Activated T-cell treated with anti-CD3 and anti-CD28 coated beads, Interleukin-2, amount 50 U/mL, for 72 hours (primary cell): ENCODE measurements around the gene ZNF318. TPM values are rescaled to one million over a fixed set of nuclear protein-coding genes. Genes with fewer than 3 reads are reported as not detected.
"Not testable (repeated sequence)": the region's sequence is repeated elsewhere in the genome, so short reads cannot be mapped to it uniquely, and the experiment has no call there.

ENCODE experiments used
- ATAC-seq, 2 donors: fragments of 150-1000 bp; cut with Tn5 transposase; replicated peaks in 1 of 2; 2 replicates each; pipeline ENCODE4 v1.10.0; 2021; ENCODE audit warnings: moderate library complexity in 2 of 2, mild to moderate bottlenecking in 1 of 2
- DNase-seq, 2 donors: peaks; one replicate each; pipeline ENCODE4 v3.0.0; 2021 to 2022; ENCODE audit warnings: mixed read lengths in 1 of 2
- H3K27ac Mint-ChIP-seq: one replicate; pipeline ENCODE4 v1.8.0; 2022; ENCODE audit warnings: mild to moderate bottlenecking, moderate library complexity, mixed read lengths
- H3K27me3 Mint-ChIP-seq: one replicate; pipeline ENCODE4 v1.8.0; 2022; ENCODE audit warnings: low read depth, mixed read lengths
- H3K36me3 Mint-ChIP-seq, 2 donors: one replicate each; pipeline ENCODE4 v1.8.0; 2022; ENCODE audit warnings: mixed read lengths in 2 of 2, mild to moderate bottlenecking in 1 of 2; ENCODE audit not compliant: insufficient read depth in 2 of 2
- H3K4me1 Mint-ChIP-seq: one replicate; pipeline ENCODE4 v1.8.0; 2022; ENCODE audit warnings: low read depth, mixed read lengths
- H3K4me3 Mint-ChIP-seq, 2 donors: one replicate each; pipeline ENCODE4 v1.8.0; 2022; ENCODE audit warnings: mild to moderate bottlenecking in 2 of 2, mixed read lengths in 2 of 2, moderate library complexity in 2 of 2
- H3K9me3 Mint-ChIP-seq, 2 donors: one replicate each; pipeline ENCODE4 v1.8.0; 2022; ENCODE audit warnings: mixed read lengths in 2 of 2
- total RNA-seq, 2 donors: library from RNA; stranded (reverse); gene quantifications; one replicate each; pipeline ENCODE4 v1.2.3, GENCODE V29; 2022

Gene ZNF318
- total RNA-seq, 2 donors from 2014 or later, result 14.4 to 14.5 TPM

- DNase-seq (no peak), ATAC-seq (peak in 1 of 2 donors; percentile 15)
- Mint-ChIP-seq H3K27ac (no peak overlapping the region), H3K9me3 (no peaks in the 10 kb centered on the region), H3K27me3 (peaks cover 6% of the 10 kb centered on the region), H3K4me3 (no peak overlapping the region), H3K4me1 (peaks cover 39% of the 10 kb centered on the region), H3K36me3 (no peaks in the 10 kb centered on the region)
These were observed 6.2 kb upstream of the ZNF318 start for GRCh38 chr6:43375693-43376092.

GRCh38 chr6:43373252-43373875, 3.9 kb upstream of the ZNF318 start:
- H3K27ac Mint-ChIP-seq, result no peak overlapping the region
- peaks cover 0 to 1% of the 10 kb centered on the region in 2 donors for H3K36me3 Mint-ChIP-seq
- no peak for DNase-seq
- no peaks in the 10 kb centered on the region for H3K9me3 Mint-ChIP-seq
- H3K4me3 Mint-ChIP-seq, result no peak overlapping the region
- ATAC-seq, result no peak
- H3K4me1 Mint-ChIP-seq, result peaks cover 49% of the 10 kb centered on the region
- no peaks in the 10 kb centered on the region for H3K27me3 Mint-ChIP-seq

- DNase-seq, H3K36me3 Mint-ChIP-seq, H3K27me3 Mint-ChIP-seq, H3K9me3 Mint-ChIP-seq, ATAC-seq: not testable (repeated sequence)
- Mint-ChIP-seq H3K27ac (peak overlapping the region; percentile 96), H3K4me3 (peak overlapping the region; percentile 92 to 97), H3K4me1 (peaks cover 48% of the 10 kb centered on the region)
These were observed 645 bp upstream of the ZNF318 start for GRCh38 chr6:43370003-43370580.

GRCh38 chr6:43368259-43369160, 937 bp downstream of the ZNF318 start:
- Mint-ChIP-seq H3K4me1 (peaks cover 48% of the 10 kb centered on the region), H3K27ac (peak overlapping the region; percentile 79), H3K36me3 (peaks cover 0 to 1% of the 10 kb centered on the region in 2 donors), H3K9me3 (no peaks in the 10 kb centered on the region), H3K27me3 (no peaks in the 10 kb centered on the region), H3K4me3 (peak overlapping the region; percentile 81 to 93)
- DNase-seq, result peak in 1 of 2 donors; percentile 22
- ATAC-seq, result peak; percentile 4 to 19

- DNase-seq (no peak), ATAC-seq (no peak)
- no peaks in the 10 kb centered on the region for H3K9me3 Mint-ChIP-seq
- peak overlapping the region; percentile 81 to 93 for H3K4me3 Mint-ChIP-seq
- peaks cover 0 to 1% of the 10 kb centered on the region in 2 donors for H3K36me3 Mint-ChIP-seq
- H3K4me1 Mint-ChIP-seq, result peaks cover 43% of the 10 kb centered on the region
- H3K27me3 Mint-ChIP-seq, result no peaks in the 10 kb centered on the region
- no peak overlapping the region for H3K27ac Mint-ChIP-seq
These were observed 2.0 kb downstream of the ZNF318 start for GRCh38 chr6:43367245-43367984.

GRCh38 chr6:43361269-43361668, 8.2 kb downstream of the ZNF318 start:
- no peaks in the 10 kb centered on the region for H3K9me3 Mint-ChIP-seq
- no peak overlapping the region for H3K4me3 Mint-ChIP-seq
- DNase-seq, result no peak
- H3K4me1 Mint-ChIP-seq, result peaks cover 8% of the 10 kb centered on the region
- H3K27me3 Mint-ChIP-seq, result no peaks in the 10 kb centered on the region
- peaks cover 3 to 6% of the 10 kb centered on the region in 2 donors for H3K36me3 Mint-ChIP-seq
- no peak for ATAC-seq
- H3K27ac Mint-ChIP-seq, result no peak overlapping the region

GRCh38 chr6:43359831-43360230, 9.6 kb downstream of the ZNF318 start:
- Mint-ChIP-seq H3K4me1 (peaks cover 5% of the 10 kb centered on the region), H3K4me3 (no peak overlapping the region), H3K9me3 (no peaks in the 10 kb centered on the region), H3K36me3 (peaks cover 3 to 6% of the 10 kb centered on the region in 2 donors), H3K27ac (no peak overlapping the region), H3K27me3 (no peaks in the 10 kb centered on the region)
- ATAC-seq (no peak), DNase-seq (no peak)

- H3K4me3 Mint-ChIP-seq, result no peak overlapping the region
- H3K36me3 Mint-ChIP-seq, result peaks cover 5 to 9% of the 10 kb centered on the region in 2 donors
- no peaks in the 10 kb centered on the region for H3K9me3 Mint-ChIP-seq
- H3K27ac Mint-ChIP-seq, result no peak overlapping the region
- H3K4me1 Mint-ChIP-seq, result peaks cover 5% of the 10 kb centered on the region
- H3K27me3 Mint-ChIP-seq, result no peaks in the 10 kb centered on the region
- peak in 1 of 2 donors; percentile 23 for ATAC-seq
- DNase-seq, result no peak
These were observed 10.1 kb downstream of the ZNF318 start for GRCh38 chr6:43359381-43359780.

- Mint-ChIP-seq H3K27ac (no peak overlapping the region), H3K9me3 (no peaks in the 10 kb centered on the region), H3K36me3 (peaks cover 7 to 11% of the 10 kb centered on the region in 2 donors), H3K27me3 (no peaks in the 10 kb centered on the region), H3K4me3 (no peak overlapping the region), H3K4me1 (peaks cover 5% of the 10 kb centered on the region)
- DNase-seq (no peak), ATAC-seq (no peak)
These were observed 13.4 kb downstream of the ZNF318 start for GRCh38 chr6:43355862-43356590.

- H3K27me3 Mint-ChIP-seq, H3K4me1 Mint-ChIP-seq, H3K4me3 Mint-ChIP-seq, H3K36me3 Mint-ChIP-seq, ATAC-seq, H3K9me3 Mint-ChIP-seq, DNase-seq, H3K27ac Mint-ChIP-seq: not testable (repeated sequence)
These were observed 17.5 kb downstream of the ZNF318 start for GRCh38 chr6:43351951-43352350.

GRCh38 chr6:43347444-43347843, 22.0 kb downstream of the ZNF318 start:
- Mint-ChIP-seq H3K27me3 (no peaks in the 10 kb centered on the region), H3K27ac (no peak overlapping the region), H3K9me3 (no peaks in the 10 kb centered on the region), H3K36me3 (peaks cover 2 to 3% of the 10 kb centered on the region in 2 donors), H3K4me3 (no peak overlapping the region), H3K4me1 (no peaks in the 10 kb centered on the region)
- DNase-seq (no peak), ATAC-seq (no peak)

GRCh38 chr6:43347021-43347420, 22.4 kb downstream of the ZNF318 start:
- no peaks in the 10 kb centered on the region for H3K27me3 Mint-ChIP-seq
- no peak overlapping the region for H3K27ac Mint-ChIP-seq
- no peaks in the 10 kb centered on the region for H3K9me3 Mint-ChIP-seq
- ATAC-seq (no peak), DNase-seq (no peak)
- no peak overlapping the region for H3K4me3 Mint-ChIP-seq
- H3K36me3 Mint-ChIP-seq, result peaks cover 1 to 3% of the 10 kb centered on the region in 2 donors
- no peaks in the 10 kb centered on the region for H3K4me1 Mint-ChIP-seq
